ENCODE measurements around the gene SLC35G3. TPM values are rescaled to one million over a fixed set of nuclear protein-coding genes. Genes with fewer than 3 reads are reported as not detected.

The SLC35G3 gene
- total and polyA plus RNA-seq, 10 of the 15 experiments (the other 5 are each of a cell fraction or from before 2014, with no cell fraction given) = not detected

- ChIA-PET RAD21 (ENCODE audit: unreplicated experiment) (no interaction called here), CTCF (no interaction called here), SMC1A (ENCODE audit: uncharacterized antibody, unreplicated experiment) (interaction anchor here (0.5 kb wide), 1 partner anchor 216 kb away, joined by 4 read pairs; no protein-coding TSS in a partner anchor), POLR2A (interaction anchor here (0.6 kb wide), 1 partner anchor 91 kb away, joined by 4 read pairs; no protein-coding TSS in a partner anchor)
- TF ChIP-seq SP1 (IDR thresholded peaks at IDR 0.05; ENCODE audit: low read depth, low read length) (no peak), TCF12 (IDR thresholded peaks at IDR 0.05; ENCODE audit: low read depth, low read length) (no peak), SREBF1 (IDR thresholded peaks at IDR 0.05; ENCODE audit: low read length) (no peak), USF1 (IDR thresholded peaks at IDR 0.05; ENCODE audit: borderline replicate concordance, extremely low read length, insufficient read depth, low read depth, low read length) (no peak), ZNF207 (IDR thresholded peaks at IDR 0.05; ENCODE audit: borderline replicate concordance) (no peak), NR2F1 (conservative IDR thresholded peaks at IDR 0.05) (no peak), TCF3 (IDR thresholded peaks at IDR 0.05; ENCODE audit: borderline replicate concordance, insufficient read depth, low read depth, low read length) (no peak), MXI1 (IDR thresholded peaks at IDR 0.05; ENCODE audit: low read depth, low read length) (no peak), BCL11A (IDR thresholded peaks at IDR 0.05; ENCODE audit: low read depth, low read length) (no peak)
- TF ChIP-seq, protein P1, sequence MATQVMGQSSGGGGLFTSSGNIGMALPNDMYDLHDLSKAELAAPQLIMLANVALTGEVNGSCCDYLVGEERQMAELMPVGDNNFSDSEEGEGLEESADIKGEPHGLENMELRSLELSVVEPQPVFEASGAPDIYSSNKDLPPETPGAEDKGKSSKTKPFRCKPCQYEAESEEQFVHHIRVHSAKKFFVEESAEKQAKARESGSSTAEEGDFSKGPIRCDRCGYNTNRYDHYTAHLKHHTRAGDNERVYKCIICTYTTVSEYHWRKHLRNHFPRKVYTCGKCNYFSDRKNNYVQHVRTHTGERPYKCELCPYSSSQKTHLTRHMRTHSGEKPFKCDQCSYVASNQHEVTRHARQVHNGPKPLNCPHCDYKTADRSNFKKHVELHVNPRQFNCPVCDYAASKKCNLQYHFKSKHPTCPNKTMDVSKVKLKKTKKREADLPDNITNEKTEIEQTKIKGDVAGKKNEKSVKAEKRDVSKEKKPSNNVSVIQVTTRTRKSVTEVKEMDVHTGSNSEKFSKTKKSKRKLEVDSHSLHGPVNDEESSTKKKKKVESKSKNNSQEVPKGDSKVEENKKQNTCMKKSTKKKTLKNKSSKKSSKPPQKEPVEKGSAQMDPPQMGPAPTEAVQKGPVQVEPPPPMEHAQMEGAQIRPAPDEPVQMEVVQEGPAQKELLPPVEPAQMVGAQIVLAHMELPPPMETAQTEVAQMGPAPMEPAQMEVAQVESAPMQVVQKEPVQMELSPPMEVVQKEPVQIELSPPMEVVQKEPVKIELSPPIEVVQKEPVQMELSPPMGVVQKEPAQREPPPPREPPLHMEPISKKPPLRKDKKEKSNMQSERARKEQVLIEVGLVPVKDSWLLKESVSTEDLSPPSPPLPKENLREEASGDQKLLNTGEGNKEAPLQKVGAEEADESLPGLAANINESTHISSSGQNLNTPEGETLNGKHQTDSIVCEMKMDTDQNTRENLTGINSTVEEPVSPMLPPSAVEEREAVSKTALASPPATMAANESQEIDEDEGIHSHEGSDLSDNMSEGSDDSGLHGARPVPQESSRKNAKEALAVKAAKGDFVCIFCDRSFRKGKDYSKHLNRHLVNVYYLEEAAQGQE (IDR thresholded peaks at IDR 0.05; ENCODE audit: low read depth, low read length) = no peak
- Histone ChIP-seq H3K4me2 (ENCODE audit: control insufficient read depth, insufficient read depth) (no peak overlapping the region), H3K4me1 (ENCODE audit: control insufficient read depth, insufficient read depth, low read length) (peaks cover 2% of the 10 kb centered on the region; the same call in 1 of the 2 replicates), H3K27ac (ENCODE audit: control insufficient read depth, insufficient read depth) (no peak overlapping the region), H3K4me3 (no peak overlapping the region), H3K9me3 (replicated peaks; ENCODE audit: control insufficient read depth, insufficient read depth, low read length) (no peaks in the 10 kb centered on the region), H3K27me3 (replicated peaks in 1 of 2; ENCODE audit: control insufficient read depth in 2 of 2, insufficient read depth in 2 of 2, low read length in 1 of 2) (no peaks in the 10 kb centered on the region), H2AFZ (ENCODE audit: control insufficient read depth, low read depth, low read length) (no peak overlapping the region), H3K9ac (ENCODE audit: control insufficient read depth, insufficient read depth, low read length) (no peak overlapping the region), H4K20me1 (ENCODE audit: control insufficient read depth, insufficient read depth) (no peaks in the 10 kb centered on the region), H3K79me2 (ENCODE audit: control insufficient read depth, insufficient read depth, low read length) (no peaks in the 10 kb centered on the region), H3K36me3 (ENCODE audit: control insufficient read depth in 2 of 2, insufficient read depth in 2 of 2, low read length in 1 of 2) (no peaks in the 10 kb centered on the region)
- intact Hi-C loops (cut with micrococcal nuclease; ENCODE audit: unreplicated experiment) = no loop called here
- BruUV-seq (replicated peaks) = no TSS peak
- ATAC-seq = no peak
- in situ Hi-C loops (cut with MboI) = no loop called here
- 67% methylated on average over 5 of the region's 5 CpGs for WGBS (ENCODE audit: insufficient coverage, insufficient replicate concordance, low lambda C conversion rate, missing lambda C conversion rate)
- DNase-seq (ENCODE audit: low read depth, low spot score) = no peak
- FAIRE-seq = no peak
Measured at GRCh38 chr17:35236821-35237220, 42.6 kb upstream of the SLC35G3 start.

Measured in GM12878 (cell line).